Skeletal muscle satellite cell (primary cell): ENCODE results near the gene TMEM222.
A peak's percentile ranks its signal among the peaks of the same experiment; 100 is the strongest.

ENCODE experiments used
- H3K27me3 ChIP-seq: 2 replicates; pipeline ENCODE4 v1.7.0; 2013; ENCODE audit warnings: low read length; ENCODE audit not compliant: control insufficient read depth, insufficient read depth
- H3K36me3 ChIP-seq: 2 replicates; pipeline ENCODE4 v1.7.0; 2013; ENCODE audit warnings: mild to moderate bottlenecking, control low read depth, low read length; ENCODE audit not compliant: insufficient read depth
- H3K4me1 ChIP-seq: 2 replicates; pipeline ENCODE4 v1.7.0; 2013; ENCODE audit warnings: low read length; ENCODE audit not compliant: control insufficient read depth, insufficient read depth
- H3K4me2 ChIP-seq: 2 replicates; pipeline ENCODE4 v1.7.0; 2013; ENCODE audit warnings: mild to moderate bottlenecking, low read length
- H3K4me3 ChIP-seq: 2 replicates; pipeline ENCODE4 v1.7.0; 2013; ENCODE audit warnings: low read length
- H3K9ac ChIP-seq: 2 replicates; pipeline ENCODE4 v1.7.0; 2013; ENCODE audit warnings: mild to moderate bottlenecking, low read depth, low read length, moderate library complexity
- H3K9me3 ChIP-seq: replicated peaks from 2 replicates; pipeline ENCODE4 v1.7.0; 2013; ENCODE audit warnings: mild to moderate bottlenecking, control low read depth, low read length

TMEM222 gene

DNA sequence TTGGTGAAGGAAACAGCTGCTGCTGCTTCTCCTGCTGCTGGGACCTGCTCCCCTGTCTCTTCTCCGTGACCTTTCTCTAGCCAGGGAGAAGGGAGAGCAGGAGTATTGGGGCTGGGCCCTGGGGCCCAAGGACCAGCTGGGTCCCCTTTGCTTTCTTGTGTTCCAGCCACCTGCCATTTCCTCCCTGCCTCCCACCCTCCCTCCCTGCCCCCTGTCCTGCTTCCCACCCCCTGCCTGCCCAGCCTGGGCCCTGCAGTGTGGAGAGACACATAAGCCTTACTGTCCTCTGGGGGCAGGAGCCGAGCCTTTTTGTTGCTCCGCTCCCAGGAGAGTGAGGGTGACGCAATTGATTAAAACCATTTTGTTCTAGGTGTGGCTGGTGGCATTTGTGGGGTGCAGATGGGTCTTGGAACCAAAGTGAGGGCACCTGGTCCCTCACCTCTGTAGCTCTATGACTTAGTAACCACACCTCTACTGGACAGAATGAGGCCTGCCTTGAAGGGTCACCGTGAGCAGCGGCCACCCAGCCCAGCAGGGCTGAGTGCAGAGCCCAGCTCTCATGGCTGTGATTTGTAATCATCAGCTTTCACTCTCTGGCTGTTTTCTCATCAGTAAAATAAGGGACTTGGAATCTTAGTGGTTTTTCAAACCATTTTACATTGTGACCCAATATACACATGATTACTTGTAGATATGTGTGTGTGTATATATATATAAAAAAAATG is 13.9 kb upstream of the TMEM222 start:
- no peaks in the 10 kb centered on the region for H3K27me3 ChIP-seq
- no peak overlapping the region for H3K9ac ChIP-seq
- H3K9me3 ChIP-seq = no peaks in the 10 kb centered on the region
- no peaks in the 10 kb centered on the region for H3K4me1 ChIP-seq
- no peak overlapping the region for H3K4me3 ChIP-seq
- no peak overlapping the region for H3K4me2 ChIP-seq
- H3K36me3 ChIP-seq = no peaks in the 10 kb centered on the region

GRCh38 chr1:27314169-27314568 is 7.8 kb upstream of the TMEM222 start:
- no peaks in the 10 kb centered on the region for H3K4me1 ChIP-seq
- H3K36me3 ChIP-seq = no peaks in the 10 kb centered on the region
- no peak overlapping the region for H3K4me3 ChIP-seq
- H3K4me2 ChIP-seq = no peak overlapping the region
- H3K9me3 ChIP-seq = no peaks in the 10 kb centered on the region
- H3K9ac ChIP-seq = no peak overlapping the region
- peaks cover 4% of the 10 kb centered on the region for H3K27me3 ChIP-seq

DNA sequence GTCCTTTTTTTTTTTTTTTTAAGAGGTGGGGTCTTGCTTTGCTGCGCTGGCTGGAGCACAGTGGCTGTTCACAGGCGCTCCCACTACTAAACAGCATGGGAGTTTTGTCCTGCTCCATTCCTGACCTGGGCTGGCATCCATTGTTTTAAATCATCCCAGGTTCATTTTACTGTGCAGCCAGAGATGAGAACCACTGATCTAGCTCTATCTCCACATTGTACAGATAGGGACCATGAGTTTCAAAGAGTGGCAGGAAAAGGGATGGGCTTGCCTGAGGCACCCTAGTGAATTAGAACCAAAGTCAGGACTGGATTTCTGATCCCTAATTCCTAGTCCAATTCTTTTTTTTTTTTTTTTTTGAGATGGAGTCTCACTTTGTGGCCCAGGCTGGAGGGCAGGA is 7.2 kb upstream of the TMEM222 start:
- Histone ChIP-seq H3K36me3 (no peaks in the 10 kb centered on the region), H3K27me3 (peaks cover 4% of the 10 kb centered on the region), H3K4me3 (no peak overlapping the region), H3K4me1 (no peaks in the 10 kb centered on the region), H3K9me3 (no peaks in the 10 kb centered on the region), H3K4me2 (no peak overlapping the region), H3K9ac (no peak overlapping the region)

DNA sequence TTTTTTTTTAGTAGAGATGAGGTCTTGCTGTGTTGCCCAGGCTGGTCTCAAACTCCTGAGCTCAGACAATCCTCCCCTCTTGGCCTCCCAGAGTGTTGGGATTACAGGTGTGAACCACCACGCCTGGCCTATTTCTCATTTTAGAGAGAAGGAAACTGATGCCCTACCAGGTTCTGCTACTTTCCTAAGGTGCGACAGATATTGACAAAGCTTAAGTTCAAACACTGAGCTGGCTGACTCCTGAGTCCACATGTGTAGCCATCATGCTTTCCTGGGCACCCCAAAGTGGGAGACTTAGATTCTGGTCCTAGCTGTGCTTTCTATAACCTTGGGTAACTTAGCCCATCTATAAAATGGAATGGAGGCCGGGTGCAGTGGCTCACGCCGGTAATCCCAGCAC is 5.1 kb upstream of the TMEM222 start:
- Histone ChIP-seq H3K36me3 (no peaks in the 10 kb centered on the region), H3K9ac (no peak overlapping the region), H3K4me3 (no peak overlapping the region), H3K4me1 (no peaks in the 10 kb centered on the region), H3K9me3 (no peaks in the 10 kb centered on the region), H3K27me3 (peaks cover 4% of the 10 kb centered on the region), H3K4me2 (no peak overlapping the region)

GRCh38 chr1:27318136-27318535 is 3.8 kb upstream of the TMEM222 start:
- Histone ChIP-seq H3K9me3 (no peaks in the 10 kb centered on the region), H3K36me3 (no peaks in the 10 kb centered on the region), H3K9ac (no peak overlapping the region), H3K4me3 (no peak overlapping the region), H3K27me3 (peaks cover 4% of the 10 kb centered on the region), H3K4me1 (peaks cover 3% of the 10 kb centered on the region), H3K4me2 (no peak overlapping the region)

- Histone ChIP-seq H3K4me1 (peaks cover 8% of the 10 kb centered on the region), H3K9ac (no peak overlapping the region), H3K4me2 (no peak overlapping the region), H3K36me3 (no peaks in the 10 kb centered on the region), H3K9me3 (no peaks in the 10 kb centered on the region), H3K27me3 (peaks cover 1% of the 10 kb centered on the region), H3K4me3 (no peak overlapping the region)
These were observed 3.4 kb upstream of the TMEM222 start for GRCh38 chr1:27318596-27318995.

GRCh38 chr1:27322569-27323240 is 742 bp downstream of the TMEM222 start:
- no peaks in the 10 kb centered on the region for H3K27me3 ChIP-seq
- no peaks in the 10 kb centered on the region for H3K9me3 ChIP-seq
- H3K9ac ChIP-seq = peak overlapping the region; percentile 100
- peak overlapping the region; percentile 90 for H3K4me2 ChIP-seq
- peak overlapping the region; percentile 98 for H3K4me3 ChIP-seq
- peaks cover 25% of the 10 kb centered on the region for H3K4me1 ChIP-seq
- peaks cover 29% of the 10 kb centered on the region for H3K36me3 ChIP-seq

DNA sequence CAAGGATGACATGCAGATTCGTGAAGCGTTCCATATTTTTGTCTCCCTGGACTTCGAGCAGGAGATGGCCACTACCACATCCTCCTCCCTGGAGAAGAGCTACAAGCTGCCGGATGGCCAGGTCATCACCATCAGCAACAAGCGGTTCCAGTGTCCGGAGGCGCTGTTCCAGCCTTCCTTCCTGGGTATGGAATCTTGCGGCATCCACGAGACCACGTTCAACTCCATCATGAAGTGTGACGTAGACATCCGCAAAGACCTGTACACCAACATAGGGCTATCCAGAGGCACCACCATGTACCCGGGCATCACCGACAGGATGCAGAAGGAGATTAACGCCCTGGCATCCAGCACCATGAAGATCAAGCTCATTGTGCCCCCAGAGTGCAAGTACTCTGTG is 3.3 kb downstream of the TMEM222 start:
- Histone ChIP-seq H3K27me3 (no peaks in the 10 kb centered on the region), H3K4me2 (no peak overlapping the region), H3K36me3 (peaks cover 40% of the 10 kb centered on the region), H3K9me3 (no peaks in the 10 kb centered on the region), H3K4me3 (no peak overlapping the region), H3K4me1 (peaks cover 25% of the 10 kb centered on the region), H3K9ac (no peak overlapping the region)

GRCh38 chr1:27327964-27328363 is 6.0 kb downstream of the TMEM222 start:
- Histone ChIP-seq H3K4me2 (no peak overlapping the region), H3K4me1 (peaks cover 32% of the 10 kb centered on the region), H3K36me3 (peaks cover 57% of the 10 kb centered on the region), H3K9me3 (no peaks in the 10 kb centered on the region), H3K4me3 (no peak overlapping the region), H3K9ac (no peak overlapping the region), H3K27me3 (no peaks in the 10 kb centered on the region)

DNA sequence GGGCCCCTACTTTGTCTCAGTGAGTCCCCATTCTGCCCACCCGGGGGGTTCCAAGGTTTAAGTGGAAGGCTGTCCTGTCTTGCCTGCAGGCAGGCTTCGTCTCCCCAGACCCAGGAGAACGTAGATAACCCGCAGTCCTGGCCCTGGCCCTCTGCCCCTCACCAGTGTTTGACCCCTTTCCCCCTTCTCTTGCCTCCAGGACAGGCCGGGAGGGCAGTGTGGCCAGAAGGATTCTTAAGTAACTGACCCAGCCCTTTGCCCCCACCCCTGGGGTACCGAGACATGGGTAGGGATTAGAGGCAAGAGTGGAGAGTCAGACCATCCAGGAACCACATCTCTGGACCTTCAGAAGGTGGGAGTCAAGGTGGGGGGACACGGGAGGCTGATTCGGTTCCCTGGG is 8.8 kb downstream of the TMEM222 start:
- H3K36me3 ChIP-seq = peaks cover 69% of the 10 kb centered on the region
- no peak overlapping the region for H3K4me2 ChIP-seq
- H3K9me3 ChIP-seq = no peaks in the 10 kb centered on the region
- H3K4me3 ChIP-seq = no peak overlapping the region
- H3K9ac ChIP-seq = no peak overlapping the region
- H3K4me1 ChIP-seq = peaks cover 21% of the 10 kb centered on the region
- no peaks in the 10 kb centered on the region for H3K27me3 ChIP-seq

GRCh38 chr1:27331426-27331825 is 9.5 kb downstream of the TMEM222 start:
- Histone ChIP-seq H3K4me1 (peaks cover 16% of the 10 kb centered on the region), H3K27me3 (no peaks in the 10 kb centered on the region), H3K9ac (no peak overlapping the region), H3K36me3 (peaks cover 69% of the 10 kb centered on the region), H3K4me3 (no peak overlapping the region), H3K9me3 (no peaks in the 10 kb centered on the region), H3K4me2 (no peak overlapping the region)

DNA sequence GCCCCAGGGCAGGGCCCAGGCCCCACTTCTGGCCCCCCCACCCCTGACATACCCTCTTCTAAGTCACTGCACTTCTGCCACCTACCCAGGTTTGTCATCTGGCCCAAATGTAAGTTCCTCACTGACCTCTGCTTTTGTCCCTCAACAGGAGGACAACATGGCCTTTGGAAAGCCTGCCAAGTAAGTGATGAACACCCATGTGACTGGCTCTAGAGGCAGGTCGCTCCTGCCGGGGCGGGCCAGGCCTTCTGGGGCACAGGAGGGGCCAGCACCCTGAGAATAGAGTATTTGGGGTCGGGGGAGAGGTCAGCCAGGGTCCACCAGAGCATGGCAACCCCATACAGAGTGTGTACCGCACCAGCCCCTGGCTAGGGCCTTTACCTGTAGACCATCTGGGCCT is 10.0 kb downstream of the TMEM222 start:
- no peaks in the 10 kb centered on the region for H3K27me3 ChIP-seq
- H3K4me1 ChIP-seq = peaks cover 11% of the 10 kb centered on the region
- H3K9ac ChIP-seq = no peak overlapping the region
- no peak overlapping the region for H3K4me2 ChIP-seq
- no peaks in the 10 kb centered on the region for H3K9me3 ChIP-seq
- H3K36me3 ChIP-seq = peaks cover 71% of the 10 kb centered on the region
- H3K4me3 ChIP-seq = no peak overlapping the region
